MCF 10A (cell line): ENCODE measurements around the gene PSMD2. TPM values are rescaled to one million over a fixed set of nuclear protein-coding genes. Genes with fewer than 3 reads are reported as not detected.
A peak's percentile ranks its signal among the peaks of the same experiment; 100 is the strongest.

ENCODE experiments used
- BruUV-seq: library from RNA; stranded (reverse); fragments of 400-500 nt; replicated peaks from 2 replicates; lab custom pipeline; 2021; lab: Mats Ljungman, UMichigan
- CTCF ChIA-PET: fragments of 300-600 bp; sonication (Branson Sonifier 250); formaldehyde crosslinking; extraction: SDS; loops from one replicate; lab custom pipeline; 2021; ENCODE audit warnings: antibody characterized with exemption, inconsistent platforms; lab: Yijun Ruan, JAX
- POLR2A ChIA-PET: fragments of 300-600, 350-650 bp; sonication (Branson Sonifier 250); formaldehyde crosslinking; extraction: SDS; loops from one replicate; lab custom pipeline; 2020; ENCODE audit warnings: antibody characterized with exemption, inconsistent platforms; lab: Yijun Ruan, JAX
- DNase-seq: peaks from one replicate; pipeline ENCODE4 v3.0.0-alpha.2; 2018; ENCODE audit not compliant: unreplicated experiment
- H3K27ac Mint-ChIP-seq: one replicate; pipeline ENCODE4 v1.8.0; 2022; ENCODE audit warnings: mild to moderate bottlenecking, low read depth, mixed read lengths; ENCODE audit not compliant: unreplicated experiment
- H3K27me3 Mint-ChIP-seq: one replicate; pipeline ENCODE4 v1.8.0; 2022; ENCODE audit warnings: mixed read lengths; ENCODE audit not compliant: insufficient read depth, unreplicated experiment
- H3K36me3 Mint-ChIP-seq: one replicate; pipeline ENCODE4 v1.8.0; 2022; ENCODE audit warnings: mild to moderate bottlenecking, moderate library complexity, mixed read lengths; ENCODE audit not compliant: insufficient read depth, unreplicated experiment
- H3K4me1 Mint-ChIP-seq: one replicate; pipeline ENCODE4 v1.8.0; 2022; ENCODE audit warnings: mixed read lengths; ENCODE audit not compliant: insufficient read depth, unreplicated experiment
- H3K4me3 Mint-ChIP-seq: one replicate; pipeline ENCODE4 v1.8.0; 2022; ENCODE audit warnings: mild to moderate bottlenecking, moderate library complexity, mixed read lengths; ENCODE audit not compliant: unreplicated experiment
- H3K9me3 Mint-ChIP-seq: one replicate; pipeline ENCODE4 v1.8.0; 2022; ENCODE audit warnings: mixed read lengths; ENCODE audit not compliant: unreplicated experiment
- CTCF ChIP-seq: fragments of 200-600 bp; IDR thresholded peaks from one replicate; pipeline ENCODE4 v1.8.0; 2022; ENCODE audit warnings: antibody characterized with exemption, mild to moderate bottlenecking; ENCODE audit not compliant: unreplicated experiment
- intact Hi-C: fragments of 100-400 bp; cut with micrococcal nuclease; formaldehyde crosslinking; loops from 2 replicates; pipeline ENCODE4 v1.14.1; 2022
- total RNA-seq: library from RNA; stranded (reverse); gene quantifications from 2 replicates; pipeline ENCODE4 v1.2.3, GENCODE V29; 2022

The PSMD2 gene
- total RNA-seq, 1 experiment from 2014 or later = 284 TPM

- peak overlapping the region; percentile 89 for H3K27ac Mint-ChIP-seq
- no peak for TF ChIP-seq CTCF
- H3K4me3 Mint-ChIP-seq = peak overlapping the region; percentile 41
- peaks cover 82% of the 10 kb centered on the region for H3K36me3 Mint-ChIP-seq
- BruUV-seq = no TSS peak
- intact Hi-C loops = no loop called here
- no peaks in the 10 kb centered on the region for H3K27me3 Mint-ChIP-seq
- ChIA-PET POLR2A (no interaction called here), CTCF (interaction anchor here (0.6 kb wide), 1 partner anchor 95 kb away, joined by 3 read pairs; no protein-coding TSS in a partner anchor)
- no peaks in the 10 kb centered on the region for H3K9me3 Mint-ChIP-seq
- DNase-seq = peak; percentile 83
- peaks cover 64% of the 10 kb centered on the region for H3K4me1 Mint-ChIP-seq
These were observed 33.5 kb downstream of the PSMD2 start for GRCh38 chr3:184332370-184333090.

GRCh38 chr3:184333190-184333589, 34.1 kb downstream of the PSMD2 start:
- Mint-ChIP-seq H3K27ac (peak overlapping the region; percentile 89), H3K27me3 (no peaks in the 10 kb centered on the region), H3K9me3 (no peaks in the 10 kb centered on the region), H3K4me3 (no peak overlapping the region), H3K36me3 (peaks cover 81% of the 10 kb centered on the region), H3K4me1 (peaks cover 70% of the 10 kb centered on the region)
- TF ChIP-seq CTCF = no peak
- ChIA-PET CTCF (no interaction called here), POLR2A (interaction anchor here (0.8 kb wide), 1 partner anchor 12 kb away, joined by 3 read pairs; no protein-coding TSS in a partner anchor)
- intact Hi-C loops = no loop called here
- DNase-seq = no peak
- no TSS peak for BruUV-seq

GRCh38 chr3:184333700-184334099, 34.7 kb downstream of the PSMD2 start:
- DNase-seq = no peak
- no TSS peak for BruUV-seq
- Mint-ChIP-seq H3K36me3 (peaks cover 76% of the 10 kb centered on the region), H3K4me3 (no peak overlapping the region), H3K9me3 (no peaks in the 10 kb centered on the region), H3K27me3 (no peaks in the 10 kb centered on the region), H3K4me1 (peaks cover 66% of the 10 kb centered on the region), H3K27ac (peak overlapping the region; percentile 89)
- TF ChIP-seq CTCF = no peak
- POLR2A ChIA-PET = interaction anchor here (0.6 to 0.8 kb wide), 3 partner anchors 13 to 235 kb away, joined by 3 read pairs; partner anchors contain the start of gene EEF1AKMT4
- intact Hi-C loops = loop anchor here (2.0 kb wide), 1 partner anchor 13 kb away; no protein-coding TSS in a partner anchor
- CTCF ChIA-PET = no interaction called here

- H3K27ac Mint-ChIP-seq = peak overlapping the region; percentile 89
- ChIA-PET CTCF (no interaction called here), POLR2A (interaction anchor here (0.6 to 1.3 kb wide), 3 partner anchors 14 to 85 kb away, joined by 3 to 7 read pairs (median 7); partner anchors contain the start of genes CLCN2, EEF1AKMT4 and POLR2H)
- peak; percentile 33 for DNase-seq
- intact Hi-C loops = loop anchor here (2.0 kb wide), 1 partner anchor 14 kb away; no protein-coding TSS in a partner anchor
- H3K4me1 Mint-ChIP-seq = peaks cover 57% of the 10 kb centered on the region
- peaks cover 67% of the 10 kb centered on the region for H3K36me3 Mint-ChIP-seq
- no peak for TF ChIP-seq CTCF
- H3K9me3 Mint-ChIP-seq = no peaks in the 10 kb centered on the region
- BruUV-seq = TSS peak; percentile 46
- no peak overlapping the region for H3K4me3 Mint-ChIP-seq
- no peaks in the 10 kb centered on the region for H3K27me3 Mint-ChIP-seq
These were observed 35.6 kb downstream of the PSMD2 start for GRCh38 chr3:184334470-184335158.
